Subcutaneous adipose tissue (tissue), 4 donors: ENCODE results near the gene HECTD3. TPM values are rescaled to one million over a fixed set of nuclear protein-coding genes. Genes with fewer than 3 reads are reported as not detected.

Experiments used
- total RNA-seq, 4 donors: library from RNA; depleted of rRNA; stranded (reverse); fragments of >200 nt; gene quantifications; one replicate each; pipeline ENCODE4 v1.1.0, GENCODE V29; 2016
- TF ChIP-seq, protein P1 (sequence below): fragments of 450-650 bp; IDR thresholded peaks from one replicate; pipeline ENCODE4 v1.5.1; 2016; ENCODE audit warnings: low read depth, mild to moderate bottlenecking, control low read depth, antibody characterized with exemption, moderate library complexity

Gene HECTD3
- total RNA-seq, 4 donors from 2014 or later, result 38.8 to 100 (median 43.6) TPM

DNA sequence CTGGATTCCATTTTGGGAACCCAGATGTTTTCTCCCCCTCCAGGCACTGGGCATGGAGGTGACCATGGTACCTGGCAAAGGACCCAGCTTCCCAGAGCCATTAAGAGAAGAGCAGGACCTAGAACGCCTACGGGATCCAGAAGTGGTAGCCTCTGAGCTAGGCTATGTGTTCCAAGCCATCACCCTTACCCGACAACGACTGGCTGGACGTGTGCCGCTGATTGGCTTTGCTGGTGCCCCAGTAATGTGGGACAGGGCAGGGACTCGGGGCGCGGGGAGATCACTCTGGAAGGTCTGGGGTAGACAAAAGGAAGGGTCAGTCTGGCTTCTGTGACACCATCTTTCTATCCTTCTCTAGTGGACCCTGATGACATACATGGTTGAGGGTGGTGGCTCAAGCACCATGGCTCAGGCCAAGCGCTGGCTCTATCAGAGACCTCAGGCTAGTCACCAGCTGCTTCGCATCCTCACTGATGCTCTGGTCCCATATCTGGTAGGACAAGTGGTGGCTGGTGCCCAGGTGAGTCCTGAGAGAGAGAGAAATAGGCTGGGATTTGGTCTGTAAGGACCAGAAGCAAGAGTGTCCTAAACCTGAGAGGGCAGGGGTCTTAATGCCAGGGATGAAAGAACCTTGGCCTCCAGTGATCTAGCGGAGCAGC is 2.6 kb upstream of the HECTD3 start:
- TF ChIP-seq, protein P1, sequence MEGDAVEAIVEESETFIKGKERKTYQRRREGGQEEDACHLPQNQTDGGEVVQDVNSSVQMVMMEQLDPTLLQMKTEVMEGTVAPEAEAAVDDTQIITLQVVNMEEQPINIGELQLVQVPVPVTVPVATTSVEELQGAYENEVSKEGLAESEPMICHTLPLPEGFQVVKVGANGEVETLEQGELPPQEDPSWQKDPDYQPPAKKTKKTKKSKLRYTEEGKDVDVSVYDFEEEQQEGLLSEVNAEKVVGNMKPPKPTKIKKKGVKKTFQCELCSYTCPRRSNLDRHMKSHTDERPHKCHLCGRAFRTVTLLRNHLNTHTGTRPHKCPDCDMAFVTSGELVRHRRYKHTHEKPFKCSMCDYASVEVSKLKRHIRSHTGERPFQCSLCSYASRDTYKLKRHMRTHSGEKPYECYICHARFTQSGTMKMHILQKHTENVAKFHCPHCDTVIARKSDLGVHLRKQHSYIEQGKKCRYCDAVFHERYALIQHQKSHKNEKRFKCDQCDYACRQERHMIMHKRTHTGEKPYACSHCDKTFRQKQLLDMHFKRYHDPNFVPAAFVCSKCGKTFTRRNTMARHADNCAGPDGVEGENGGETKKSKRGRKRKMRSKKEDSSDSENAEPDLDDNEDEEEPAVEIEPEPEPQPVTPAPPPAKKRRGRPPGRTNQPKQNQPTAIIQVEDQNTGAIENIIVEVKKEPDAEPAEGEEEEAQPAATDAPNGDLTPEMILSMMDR, result no peak

DNA sequence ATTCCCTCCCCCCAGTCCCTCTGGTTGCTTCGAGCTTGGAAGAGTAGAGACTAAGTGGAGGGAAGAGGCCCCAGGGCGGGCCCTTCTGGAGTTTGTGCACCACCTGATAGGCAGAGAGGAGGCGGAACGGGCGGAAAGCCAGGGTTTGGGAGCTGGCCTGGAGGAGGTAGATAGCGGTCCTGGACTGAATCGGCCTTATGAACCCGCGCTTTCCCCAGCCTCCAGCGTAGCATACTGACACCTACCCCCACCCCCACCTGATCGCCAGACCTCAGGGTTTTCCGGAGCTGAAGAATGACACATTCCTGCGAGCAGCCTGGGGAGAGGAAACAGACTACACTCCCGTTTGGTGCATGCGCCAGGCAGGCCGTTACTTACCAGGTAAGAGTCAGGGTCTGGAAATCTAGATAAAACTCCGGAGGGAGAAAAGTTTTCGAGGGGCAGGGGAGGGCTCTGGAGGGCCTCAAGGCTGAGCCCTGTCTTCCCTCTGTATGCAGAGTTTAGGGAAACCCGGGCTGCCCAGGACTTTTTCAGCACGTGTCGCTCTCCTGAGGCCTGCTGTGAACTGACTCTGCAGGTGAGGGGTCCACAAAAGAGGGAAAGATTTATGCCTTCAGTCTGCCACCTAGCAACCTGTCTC is 1.6 kb upstream of the HECTD3 start:
- TF ChIP-seq, protein P1, result no peak

DNA sequence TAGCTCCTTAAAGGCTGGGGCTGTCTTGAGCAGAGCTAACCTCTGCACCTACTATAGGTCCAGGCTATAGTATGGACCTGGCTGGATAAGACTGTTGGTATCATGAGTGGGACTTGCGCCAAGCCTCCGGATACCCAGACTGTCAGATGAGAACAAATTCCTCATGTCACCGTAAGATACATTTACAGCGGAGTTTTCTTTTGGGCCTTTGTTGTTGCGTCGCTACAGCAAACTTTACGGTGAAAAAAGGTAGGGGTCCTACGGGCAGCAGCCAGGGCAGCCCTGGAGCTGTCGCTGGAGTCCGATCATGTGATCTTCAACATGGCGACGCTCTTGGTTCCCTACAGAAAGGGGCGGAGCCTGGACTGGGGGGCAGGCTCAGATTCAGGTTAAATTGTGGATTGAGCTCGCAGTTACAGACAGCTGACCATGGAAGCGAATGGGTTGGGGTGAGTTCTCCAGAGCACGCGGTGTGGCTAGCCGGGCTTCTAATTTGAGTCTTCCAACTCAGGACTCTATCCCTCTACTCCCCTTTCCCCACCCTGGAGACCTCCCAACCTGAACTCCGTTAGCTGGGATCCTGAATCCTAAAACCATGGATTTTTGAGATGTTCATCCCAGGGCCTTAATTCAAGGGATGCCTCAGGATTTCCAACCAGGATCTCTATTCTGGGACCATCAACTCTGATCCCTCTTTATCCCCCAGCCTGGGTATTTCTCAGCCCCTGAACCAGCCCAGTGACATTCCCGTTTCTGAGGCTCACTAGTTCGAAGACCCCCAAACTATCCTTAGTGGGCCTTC is 914 bp upstream of the HECTD3 start, which contains the start of gene UROD:
Gene UROD, plus strand, starts transcription at position 418 of the 802 bp plus-strand sequence. Its CDS starts 12 bp downstream, at position 430.
- TF ChIP-seq, protein P1, result no peak

DNA sequence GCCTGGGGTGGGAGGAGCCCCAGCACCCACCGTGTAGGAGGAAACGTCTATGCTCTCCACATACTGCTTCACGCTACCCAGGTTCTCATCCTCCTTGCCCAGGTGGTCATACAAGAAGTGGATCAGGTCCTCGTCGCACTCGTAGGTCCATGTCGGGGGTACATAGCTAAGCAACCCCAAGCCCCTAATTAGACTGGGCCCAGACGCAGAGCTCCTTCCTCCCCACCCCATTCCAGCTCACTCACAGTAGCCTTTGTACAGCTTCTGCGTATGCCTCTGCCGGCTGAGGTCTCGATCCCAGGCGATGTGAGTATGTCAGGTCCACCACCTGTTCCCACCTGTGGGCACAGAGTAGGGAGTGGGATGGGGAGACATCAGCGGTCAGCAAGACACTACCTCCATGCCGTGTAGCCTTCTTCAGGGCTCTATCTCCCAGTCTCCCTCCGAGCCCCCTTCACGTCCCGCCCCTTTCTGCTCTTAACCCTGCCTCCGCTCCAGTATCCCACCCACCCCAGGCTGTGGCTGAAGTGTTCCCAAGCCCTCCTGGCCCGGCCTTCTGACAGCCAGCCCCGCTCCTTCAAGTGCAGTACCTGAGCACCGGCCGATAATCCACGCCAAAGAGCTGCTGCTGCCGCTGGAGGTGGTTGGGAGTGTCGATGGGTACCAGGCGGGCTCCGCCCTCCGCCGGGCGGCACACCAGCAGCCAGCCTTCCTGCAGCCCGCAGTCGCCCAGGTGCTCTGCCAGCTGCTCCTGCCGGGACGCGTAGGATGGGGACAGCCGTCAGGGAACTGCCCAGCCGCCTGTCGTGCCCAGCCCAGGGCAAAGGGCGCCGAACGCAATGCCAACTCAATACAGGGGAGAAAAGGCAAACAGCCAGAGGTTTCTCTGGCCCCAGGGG is 919 bp downstream of the HECTD3 start:
- TF ChIP-seq, protein P1, result no peak

DNA sequence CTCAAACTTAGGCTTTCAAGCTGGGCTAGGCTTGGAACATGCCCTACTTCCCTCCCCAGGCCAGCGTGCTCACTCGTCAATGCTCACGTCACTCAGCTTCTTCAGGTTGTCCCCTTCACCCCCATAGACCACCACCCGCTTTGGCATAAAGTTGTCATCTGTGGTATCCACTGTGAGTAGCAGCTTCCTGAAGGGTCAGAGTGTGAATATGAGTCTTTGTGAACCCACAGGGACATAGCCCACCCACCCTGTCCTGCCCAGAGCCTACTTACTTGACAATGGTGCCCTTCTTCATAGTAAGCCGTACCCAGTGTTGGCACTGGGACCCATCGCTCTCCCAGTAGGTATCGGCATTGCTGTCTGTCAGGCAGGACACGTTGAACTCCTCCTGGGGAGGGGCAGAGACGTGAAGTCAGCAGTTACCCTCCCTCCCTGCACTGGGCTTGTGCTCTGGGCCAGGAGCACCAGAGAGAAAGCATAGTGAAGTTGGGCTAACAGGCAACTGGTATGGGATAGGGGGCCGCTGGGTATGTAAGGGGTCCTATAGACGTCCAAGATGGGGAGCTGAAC is 1.7 kb downstream of the HECTD3 start:
- TF ChIP-seq, protein P1, result no peak

DNA sequence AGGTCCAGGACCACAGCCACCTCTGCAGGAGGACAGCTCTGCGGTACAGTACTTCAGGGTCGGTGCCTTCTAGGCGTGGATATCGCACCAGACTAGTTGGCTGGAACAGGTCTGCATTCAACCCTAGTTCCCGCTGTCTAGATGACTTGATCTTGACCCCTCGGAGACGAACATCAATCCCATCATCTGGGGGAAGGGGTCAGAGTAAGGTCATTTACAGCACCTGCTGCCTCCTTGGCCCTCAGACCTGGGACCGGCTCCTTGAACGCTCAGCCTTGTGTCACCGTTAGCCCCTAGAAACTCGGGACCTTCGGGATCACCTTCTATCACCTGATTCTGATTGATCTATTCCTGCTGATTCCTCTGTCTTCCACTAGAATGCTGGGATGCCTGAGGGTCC is 2.6 kb downstream of the HECTD3 start:
- TF ChIP-seq, protein P1, result no peak
